Measurements from ENCODE around the gene UCN. TPM values are rescaled to one million over a fixed set of nuclear protein-coding genes. Genes with fewer than 3 reads are reported as not detected.

UCN gene
- total and polyA plus RNA-seq, 4 donors = 0.25 to 0.83 (median 0.42) TPM; not detected in 1

DNA sequence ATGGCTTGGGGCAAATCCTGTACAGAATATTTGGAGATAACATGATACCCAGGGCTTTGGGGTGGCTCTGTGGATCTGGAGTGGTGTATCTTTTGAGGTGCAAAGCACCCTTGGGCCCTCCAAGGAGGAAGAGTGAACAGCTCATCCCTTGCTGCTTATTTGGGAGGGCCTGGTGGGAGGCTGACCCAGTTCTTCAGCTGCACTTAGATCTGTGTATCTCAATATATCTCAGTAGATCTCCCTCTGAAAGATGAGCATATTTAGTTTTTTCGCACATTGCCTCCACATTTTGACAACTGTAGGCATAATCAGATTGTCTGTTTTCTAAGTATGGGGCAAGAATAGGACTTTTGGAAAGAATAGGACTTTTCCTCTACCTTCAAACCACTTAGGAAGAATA, 23.2 kb downstream of the UCN start:
- Histone ChIP-seq H3K27me3 (ENCODE audit: control insufficient read depth in 4 of 4, insufficient read depth in 4 of 4, low read length in 3 of 4) (peaks cover 0 to 4% (median 0%) of the 10 kb centered on the region in 4 donors), H3K4me3 (ENCODE audit: low read depth in 1 of 3, low read length in 3 of 3) (no peak overlapping the region), H3K9me3 (ENCODE audit: control insufficient read depth in 4 of 4, low read length in 3 of 4) (no peaks in the 10 kb centered on the region), H3K9ac (ENCODE audit: low read depth in 1 of 2, low read length in 2 of 2) (no peak overlapping the region), H3K36me3 (ENCODE audit: control insufficient read depth in 4 of 4, insufficient read depth in 3 of 4, low read depth in 1 of 4, low read length in 3 of 4) (no peaks in the 10 kb centered on the region), H3K27ac (ENCODE audit: low read depth in 1 of 2, low read length in 2 of 2) (no peak overlapping the region), H3K4me1 (ENCODE audit: control insufficient read depth in 4 of 4, insufficient read depth in 4 of 4, low read length in 3 of 4) (peaks cover 0 to 2% (median 0%) of the 10 kb centered on the region in 4 donors)
- WGBS = 95% methylated on average over 1 of the region's 1 CpG
- TF ChIP-seq CTCF (IDR thresholded peaks at IDR 0.05; ENCODE audit: low read depth, low read length, missing input control) = no peak
- DNase-seq (ENCODE audit: low spot score) = no peak

DNA sequence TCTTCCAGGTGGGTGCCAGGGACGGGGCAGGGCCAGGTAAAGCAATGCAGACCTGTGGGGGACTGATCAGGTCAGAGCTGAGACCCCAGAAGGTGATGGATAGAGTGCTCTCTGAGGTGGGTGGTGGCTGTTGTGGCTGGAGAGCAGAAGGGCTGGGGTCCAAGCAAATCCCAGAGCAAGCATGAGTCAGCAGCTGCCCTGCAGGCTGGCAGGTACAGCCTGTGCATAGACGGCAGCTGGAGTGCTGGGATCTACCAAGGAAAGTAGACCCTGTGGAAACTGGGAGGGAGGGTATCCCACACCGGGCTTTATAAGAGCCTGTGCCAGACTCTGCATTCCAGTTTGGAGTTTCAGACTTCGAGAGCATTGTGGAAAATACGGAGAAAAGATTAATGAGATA, 25.4 kb downstream of the UCN start:
- Histone ChIP-seq H3K27ac (ENCODE audit: low read depth in 1 of 2, low read length in 2 of 2) (no peak overlapping the region), H3K9ac (ENCODE audit: low read depth in 1 of 2, low read length in 2 of 2) (no peak overlapping the region), H3K27me3 (ENCODE audit: control insufficient read depth in 4 of 4, insufficient read depth in 4 of 4, low read length in 3 of 4) (peaks cover 0 to 4% (median 0%) of the 10 kb centered on the region in 4 donors), H3K36me3 (ENCODE audit: control insufficient read depth in 4 of 4, insufficient read depth in 3 of 4, low read depth in 1 of 4, low read length in 3 of 4) (no peaks in the 10 kb centered on the region), H3K4me3 (ENCODE audit: low read depth in 1 of 3, low read length in 3 of 3) (no peak overlapping the region), H3K4me1 (ENCODE audit: control insufficient read depth in 4 of 4, insufficient read depth in 4 of 4, low read length in 3 of 4) (peaks cover 0 to 3% (median 0%) of the 10 kb centered on the region in 4 donors), H3K9me3 (ENCODE audit: control insufficient read depth in 4 of 4, low read length in 3 of 4) (no peaks in the 10 kb centered on the region)
- no peak for TF ChIP-seq ATF3 (IDR thresholded peaks at IDR 0.05)
- TF ChIP-seq TAF1 (conservative IDR thresholded peaks at IDR 0.05) = no peak
- TF ChIP-seq FOXA1 (IDR thresholded peaks at IDR 0.05) = no peak
- TF ChIP-seq, protein P1, sequence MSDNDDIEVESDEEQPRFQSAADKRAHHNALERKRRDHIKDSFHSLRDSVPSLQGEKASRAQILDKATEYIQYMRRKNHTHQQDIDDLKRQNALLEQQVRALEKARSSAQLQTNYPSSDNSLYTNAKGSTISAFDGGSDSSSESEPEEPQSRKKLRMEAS (IDR thresholded peaks at IDR 0.05) = no peak
- WGBS = 62% methylated on average over 5 of the region's 5 CpGs
- no peak for DNase-seq (ENCODE audit: low spot score)

DNA sequence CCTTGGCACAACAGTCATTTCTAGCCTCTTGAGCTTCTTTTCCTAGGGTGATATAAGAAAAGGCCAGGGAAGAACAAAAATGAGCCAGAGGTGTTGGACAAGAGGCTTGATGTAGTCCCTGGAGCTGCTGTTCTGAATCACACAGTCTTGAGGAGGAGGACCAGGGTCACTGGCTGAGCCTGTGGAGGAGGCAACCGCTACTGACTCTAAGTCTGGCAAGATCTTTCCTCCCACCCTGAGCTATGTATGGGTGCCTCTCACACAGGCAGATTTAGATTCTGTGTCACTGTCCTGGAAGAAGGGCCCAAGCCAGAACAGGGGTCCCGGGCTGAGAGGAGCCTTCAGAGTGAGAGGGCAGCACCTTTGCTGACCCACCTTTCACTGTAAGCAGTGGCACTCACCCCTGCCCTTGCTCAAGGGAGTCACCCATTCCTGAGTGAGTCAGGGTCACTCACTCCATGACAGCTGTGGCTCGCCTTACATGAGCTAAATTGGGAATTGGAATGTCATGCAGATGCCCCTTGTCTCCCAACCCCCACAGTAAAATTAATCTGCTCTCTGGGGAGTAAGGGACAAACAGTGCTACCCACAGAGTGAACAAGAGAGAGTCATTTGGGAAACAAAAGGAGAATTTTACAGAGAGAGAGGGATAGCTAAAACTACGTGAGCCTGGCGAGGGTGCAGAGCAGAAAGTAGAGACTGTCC, 26.2 kb downstream of the UCN start, which contains the start of gene TRIM54:
TRIM54 (plus strand) TSS at position 575 of the 705 bp plus-strand sequence. CDS start 303 bp downstream, outside the sequence.
- peaks cover 0 to 3% (median 0%) of the 10 kb centered on the region in 4 donors for H3K4me1 ChIP-seq (ENCODE audit: control insufficient read depth in 4 of 4, insufficient read depth in 4 of 4, low read length in 3 of 4)
- no peak within 1 kb of the TSS for H3K27ac ChIP-seq (ENCODE audit: low read depth in 1 of 2, low read length in 2 of 2)
- H3K9ac ChIP-seq (ENCODE audit: low read depth in 1 of 2, low read length in 2 of 2) = no peak within 1 kb of the TSS
- DNase-seq (ENCODE audit: low spot score) = no peak
- TF ChIP-seq NR2F2 (IDR thresholded peaks at IDR 0.05) = no peak
- no peak for TF ChIP-seq HNF4G (IDR thresholded peaks at IDR 0.05)
- TF ChIP-seq ZBTB33 (IDR thresholded peaks at IDR 0.05) = no peak
- no peak for TF ChIP-seq HNF4A (conservative IDR thresholded peaks at IDR 0.05)
- TF ChIP-seq ATF3 (IDR thresholded peaks at IDR 0.05) = no peak
- no peak for TF ChIP-seq YY1 (IDR thresholded peaks at IDR 0.05)
- TF ChIP-seq RAD21 (IDR thresholded peaks at IDR 0.05) = no peak
- TF ChIP-seq RXRA (IDR thresholded peaks at IDR 0.05) = no peak
- TF ChIP-seq CTCF (IDR thresholded peaks at IDR 0.05; ENCODE audit: low read depth, low read length, missing input control) = no peak
- TF ChIP-seq, protein P1 (IDR thresholded peaks at IDR 0.05) = no peak
- H3K36me3 ChIP-seq (ENCODE audit: control insufficient read depth in 4 of 4, insufficient read depth in 3 of 4, low read depth in 1 of 4, low read length in 3 of 4) = no peaks in the 10 kb centered on the region
- H3K27me3 ChIP-seq (ENCODE audit: control insufficient read depth in 4 of 4, insufficient read depth in 4 of 4, low read length in 3 of 4) = peaks cover 0 to 4% (median 0%) of the 10 kb centered on the region in 4 donors
- no peaks in the 10 kb centered on the region for H3K9me3 ChIP-seq (ENCODE audit: control insufficient read depth in 4 of 4, low read length in 3 of 4)
- no peak within 1 kb of the TSS for H3K4me3 ChIP-seq (ENCODE audit: low read depth in 1 of 3, low read length in 3 of 3)
- 83% methylated on average over 5 of the region's 5 CpGs for WGBS

Data from liver (tissue), 9 donors.